ENCODE results near the gene RPTOR. TPM values are rescaled to one million over a fixed set of nuclear protein-coding genes. Genes with fewer than 3 reads are reported as not detected.

The RPTOR gene
- polyA plus RNA-seq, 1 experiment, result 10.8 TPM

- TF ChIP-seq CTCF (IDR thresholded peaks at IDR 0.05; ENCODE audit: insufficient read depth, low read depth, low read length), result no peak
- CTCF ChIA-PET, result interaction anchor here (0.6 kb wide), 1 partner anchor 69 kb away, joined by 3 read pairs; no protein-coding TSS in a partner anchor
- no peak for DNase-seq (ENCODE audit: low read depth)
- Histone ChIP-seq H3K36me3 (ENCODE audit: control insufficient read depth, insufficient read depth, low read length) (peaks cover 17% of the 10 kb centered on the region), H3K4me3 (ENCODE audit: low read depth, low read length) (no peak overlapping the region), H3K27me3 (ENCODE audit: control insufficient read depth, insufficient read depth, low read length) (no peaks in the 10 kb centered on the region)
- POLR2A ChIA-PET, result no interaction called here
Measured at GRCh38 chr17:80890196-80890920, 345.7 kb downstream of the RPTOR start.

- Histone ChIP-seq H3K27me3 (ENCODE audit: control insufficient read depth, insufficient read depth, low read length) (no peaks in the 10 kb centered on the region), H3K36me3 (ENCODE audit: control insufficient read depth, insufficient read depth, low read length) (peaks cover 20% of the 10 kb centered on the region), H3K4me3 (ENCODE audit: low read depth, low read length) (no peak overlapping the region)
- no peak for TF ChIP-seq CTCF (IDR thresholded peaks at IDR 0.05; ENCODE audit: insufficient read depth, low read depth, low read length)
- POLR2A ChIA-PET, result no interaction called here
- CTCF ChIA-PET, result interaction anchor here (0.6 to 1.4 kb wide), 5 partner anchors 11 to 211 kb away, joined by 3 to 4 read pairs (median 3); no protein-coding TSS in a partner anchor
- DNase-seq (ENCODE audit: low read depth), result no peak
Measured at GRCh38 chr17:80890921-80891396, 346.3 kb downstream of the RPTOR start.

- peak; percentile 81 for DNase-seq (ENCODE audit: low read depth)
- CTCF ChIA-PET, result interaction anchor here (0.6 to 1.6 kb wide), 11 partner anchors 10 to 211 kb away, joined by 3 to 5 read pairs (median 3); no protein-coding TSS in a partner anchor
- POLR2A ChIA-PET, result interaction anchor here (0.7 kb wide), 1 partner anchor 113 kb away, joined by 5 read pairs; no protein-coding TSS in a partner anchor
- Histone ChIP-seq H3K36me3 (ENCODE audit: control insufficient read depth, insufficient read depth, low read length) (peaks cover 18% of the 10 kb centered on the region), H3K27me3 (ENCODE audit: control insufficient read depth, insufficient read depth, low read length) (no peaks in the 10 kb centered on the region), H3K4me3 (ENCODE audit: low read depth, low read length) (no peak overlapping the region)
- peak; percentile 14; the same call in 1 of the 2 replicates for TF ChIP-seq CTCF (IDR thresholded peaks at IDR 0.05; ENCODE audit: insufficient read depth, low read depth, low read length)
Measured at GRCh38 chr17:80891397-80892018, 346.9 kb downstream of the RPTOR start.

GRCh38 chr17:80892019-80892855, 347.6 kb downstream of the RPTOR start:
- peaks cover 14% of the 10 kb centered on the region for H3K36me3 ChIP-seq (ENCODE audit: control insufficient read depth, insufficient read depth, low read length)
- no peak overlapping the region for H3K4me3 ChIP-seq (ENCODE audit: low read depth, low read length)
- peak; percentile 93 for DNase-seq (ENCODE audit: low read depth)
- no peak for TF ChIP-seq CTCF (IDR thresholded peaks at IDR 0.05; ENCODE audit: insufficient read depth, low read depth, low read length)
- POLR2A ChIA-PET, result interaction anchor here (0.7 kb wide), 1 partner anchor 112 kb away, joined by 5 read pairs; no protein-coding TSS in a partner anchor
- CTCF ChIA-PET, result interaction anchor here (0.6 to 1.6 kb wide), 10 partner anchors 9 to 210 kb away, joined by 3 to 5 read pairs (median 3); no protein-coding TSS in a partner anchor
- H3K27me3 ChIP-seq (ENCODE audit: control insufficient read depth, insufficient read depth, low read length), result no peaks in the 10 kb centered on the region

Data from BJ (cell line).